ENCODE data around the gene FANCF. TPM values are rescaled to one million over a fixed set of nuclear protein-coding genes. Genes with fewer than 3 reads are reported as not detected.
"Not testable (repeated sequence)": the region's sequence is repeated elsewhere in the genome, so short reads cannot be mapped to it uniquely, and the experiment has no call there.

Gene FANCF
- total RNA-seq, 1 donor from 2014 or later = 9.4 TPM

- no peak overlapping the region for H3K4me3 Mint-ChIP-seq (ENCODE audit: unreplicated experiment)
- H3K36me3 Mint-ChIP-seq (ENCODE audit: unreplicated experiment) = no peaks in the 10 kb centered on the region
- H3K9me3 Mint-ChIP-seq (ENCODE audit: unreplicated experiment) = no peaks in the 10 kb centered on the region
- no peak overlapping the region for H3K27ac Mint-ChIP-seq (ENCODE audit: unreplicated experiment)
- no peak for TF ChIP-seq CTCF (IDR thresholded peaks at IDR 0.05)
- peaks cover 33% of the 10 kb centered on the region for H3K27me3 Mint-ChIP-seq (ENCODE audit: unreplicated experiment)
- H3K4me1 Mint-ChIP-seq (ENCODE audit: unreplicated experiment) = peaks cover 3% of the 10 kb centered on the region
- no peak for DNase-seq (ENCODE audit: extremely low spot score, unreplicated experiment)
Measured at GRCh38 chr11:22657101-22657694, 31.6 kb upstream of the FANCF start.

GRCh38 chr11:22656130-22656529, 30.5 kb upstream of the FANCF start:
- Mint-ChIP-seq H3K36me3 (ENCODE audit: unreplicated experiment) (no peaks in the 10 kb centered on the region), H3K4me1 (ENCODE audit: unreplicated experiment) (peaks cover 3% of the 10 kb centered on the region), H3K9me3 (ENCODE audit: unreplicated experiment) (no peaks in the 10 kb centered on the region), H3K4me3 (ENCODE audit: unreplicated experiment) (no peak overlapping the region), H3K27ac (ENCODE audit: unreplicated experiment) (no peak overlapping the region), H3K27me3 (ENCODE audit: unreplicated experiment) (peaks cover 28% of the 10 kb centered on the region)
- DNase-seq (ENCODE audit: extremely low spot score, unreplicated experiment) = no peak
- no peak for TF ChIP-seq CTCF (IDR thresholded peaks at IDR 0.05)

GRCh38 chr11:22652346-22652745, 26.7 kb upstream of the FANCF start:
- DNase-seq (ENCODE audit: extremely low spot score, unreplicated experiment); H3K9me3 Mint-ChIP-seq (ENCODE audit: unreplicated experiment); H3K4me1 Mint-ChIP-seq (ENCODE audit: unreplicated experiment); H3K27ac Mint-ChIP-seq (ENCODE audit: unreplicated experiment); H3K4me3 Mint-ChIP-seq (ENCODE audit: unreplicated experiment); H3K36me3 Mint-ChIP-seq (ENCODE audit: unreplicated experiment): not testable (repeated sequence)
- H3K27me3 Mint-ChIP-seq (ENCODE audit: unreplicated experiment) = peaks cover 11% of the 10 kb centered on the region

GRCh38 chr11:22641559-22641958, 15.9 kb upstream of the FANCF start:
- Mint-ChIP-seq H3K27me3 (ENCODE audit: unreplicated experiment) (peaks cover 15% of the 10 kb centered on the region), H3K36me3 (ENCODE audit: unreplicated experiment) (no peaks in the 10 kb centered on the region), H3K4me3 (ENCODE audit: unreplicated experiment) (no peak overlapping the region), H3K4me1 (ENCODE audit: unreplicated experiment) (no peaks in the 10 kb centered on the region), H3K27ac (ENCODE audit: unreplicated experiment) (no peak overlapping the region), H3K9me3 (ENCODE audit: unreplicated experiment) (no peaks in the 10 kb centered on the region)
- TF ChIP-seq CTCF (IDR thresholded peaks at IDR 0.05) = no peak
- no peak for DNase-seq (ENCODE audit: extremely low spot score, unreplicated experiment)

- Mint-ChIP-seq H3K4me3 (ENCODE audit: unreplicated experiment) (no peak overlapping the region), H3K27me3 (ENCODE audit: unreplicated experiment) (peaks cover 15% of the 10 kb centered on the region), H3K4me1 (ENCODE audit: unreplicated experiment) (no peaks in the 10 kb centered on the region), H3K9me3 (ENCODE audit: unreplicated experiment) (no peaks in the 10 kb centered on the region), H3K36me3 (ENCODE audit: unreplicated experiment) (no peaks in the 10 kb centered on the region), H3K27ac (ENCODE audit: unreplicated experiment) (no peak overlapping the region)
- DNase-seq (ENCODE audit: extremely low spot score, unreplicated experiment) = no peak
- no peak for TF ChIP-seq CTCF (IDR thresholded peaks at IDR 0.05)
Measured at GRCh38 chr11:22640862-22641261, 15.2 kb upstream of the FANCF start.

GRCh38 chr11:22635689-22636088, 10.1 kb upstream of the FANCF start:
- Mint-ChIP-seq H3K27me3 (ENCODE audit: unreplicated experiment) (peaks cover 21% of the 10 kb centered on the region), H3K4me1 (ENCODE audit: unreplicated experiment) (peaks cover 3% of the 10 kb centered on the region)

More at GRCh38 chr11:22635689-22636088, 10.1 kb upstream of the FANCF start:
- TF ChIP-seq CTCF (IDR thresholded peaks at IDR 0.05) = no peak
- Mint-ChIP-seq H3K27ac (ENCODE audit: unreplicated experiment) (no peak overlapping the region), H3K9me3 (ENCODE audit: unreplicated experiment) (no peaks in the 10 kb centered on the region), H3K36me3 (ENCODE audit: unreplicated experiment) (no peaks in the 10 kb centered on the region), H3K4me3 (ENCODE audit: unreplicated experiment) (no peak overlapping the region)
- no peak for DNase-seq (ENCODE audit: extremely low spot score, unreplicated experiment)
